Muscle layer of duodenum (tissue), 2 donors: Measurements from ENCODE around the gene FOXF2.
"Not testable (repeated sequence)": the region's sequence is repeated elsewhere in the genome, so short reads cannot be mapped to it uniquely, and the experiment has no call there.

ENCODE experiments used
- H3K27ac ChIP-seq: one replicate; pipeline ENCODE4 v1.7.0; 2013; ENCODE audit warnings: mild to moderate bottlenecking, low read length
- H3K27me3 ChIP-seq: one replicate; pipeline ENCODE4 v1.7.0; 2013; ENCODE audit warnings: low read depth, mild to moderate bottlenecking, control low read depth, low read length
- H3K36me3 ChIP-seq, 2 donors: one replicate each; pipeline ENCODE4 v1.7.0; 2013; ENCODE audit warnings: low read length in 2 of 2, control low read depth in 1 of 2, mild to moderate bottlenecking in 1 of 2; ENCODE audit not compliant: insufficient read depth in 2 of 2, control insufficient read depth in 1 of 2
- H3K4me1 ChIP-seq, 2 donors: one replicate each; pipeline ENCODE4 v1.7.0; 2013; ENCODE audit warnings: low read length in 2 of 2, mild to moderate bottlenecking in 2 of 2, control low read depth in 1 of 2, moderate library complexity in 1 of 2; ENCODE audit not compliant: insufficient read depth in 2 of 2, control insufficient read depth in 1 of 2
- H3K4me3 ChIP-seq, 2 donors: one replicate each; pipeline ENCODE4 v1.7.0; 2013; ENCODE audit warnings: low read length in 2 of 2, low read depth in 1 of 2, mild to moderate bottlenecking in 1 of 2
- H3K9me3 ChIP-seq, 2 donors: one replicate each; pipeline ENCODE4 v1.7.0; 2013; ENCODE audit warnings: low read length in 2 of 2, control low read depth in 1 of 2, mild to moderate bottlenecking in 1 of 2; ENCODE audit not compliant: control insufficient read depth in 1 of 2
- donor health status: healthy.

Gene FOXF2

DNA sequence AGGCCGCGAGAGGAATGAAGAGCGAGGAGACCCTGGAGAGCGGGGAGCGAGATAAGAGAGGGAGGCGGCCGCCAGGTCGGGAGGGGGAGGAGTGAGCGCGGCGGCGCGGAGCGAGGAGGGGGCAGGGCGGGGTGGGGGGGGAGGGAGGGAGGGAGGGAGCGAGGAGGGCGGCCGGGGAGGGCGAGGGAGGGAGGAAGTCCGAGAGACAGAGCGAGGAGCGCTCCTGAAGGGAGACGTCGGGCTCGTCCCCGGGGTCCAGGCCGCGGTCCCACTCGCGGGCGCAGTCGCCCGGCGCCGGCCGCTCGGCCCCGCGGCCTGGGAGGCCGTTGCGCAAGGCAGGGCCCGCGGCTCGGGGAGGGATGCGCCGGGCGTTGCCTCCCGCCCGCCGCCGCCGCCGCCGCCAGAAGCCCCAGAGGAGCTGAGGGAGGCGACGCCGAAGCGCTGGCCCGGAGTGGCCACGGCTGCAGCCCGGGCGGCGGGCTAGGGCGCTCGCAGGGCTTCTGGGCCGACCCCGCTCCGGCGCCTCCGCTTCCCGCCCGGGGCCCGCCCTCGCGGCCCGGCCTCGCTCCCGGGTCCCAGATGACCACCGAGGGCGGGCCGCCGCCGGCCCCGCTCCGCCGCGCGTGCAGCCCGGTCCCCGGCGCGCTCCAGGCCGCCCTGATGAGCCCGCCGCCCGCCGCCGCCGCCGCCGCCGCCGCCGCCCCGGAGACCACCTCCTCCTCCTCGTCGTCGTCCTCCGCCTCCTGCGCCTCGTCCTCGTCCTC is at the start of gene FOXF2:
Gene FOXF2, plus strand, starts transcription at position 208 of the 764 bp plus-strand sequence. Its CDS starts 372 bp downstream, at position 580.
- Histone ChIP-seq H3K27ac (peak within 1 kb of the TSS; percentile 1), H3K36me3 (no peaks in the 10 kb centered on the region), H3K4me3 (peak within 1 kb of the TSS; percentile 33 to 66), H3K4me1 (peaks cover 0 to 35% of the 10 kb centered on the region in 2 donors), H3K9me3 (no peaks in the 10 kb centered on the region), H3K27me3 (peaks cover 52% of the 10 kb centered on the region)

DNA sequence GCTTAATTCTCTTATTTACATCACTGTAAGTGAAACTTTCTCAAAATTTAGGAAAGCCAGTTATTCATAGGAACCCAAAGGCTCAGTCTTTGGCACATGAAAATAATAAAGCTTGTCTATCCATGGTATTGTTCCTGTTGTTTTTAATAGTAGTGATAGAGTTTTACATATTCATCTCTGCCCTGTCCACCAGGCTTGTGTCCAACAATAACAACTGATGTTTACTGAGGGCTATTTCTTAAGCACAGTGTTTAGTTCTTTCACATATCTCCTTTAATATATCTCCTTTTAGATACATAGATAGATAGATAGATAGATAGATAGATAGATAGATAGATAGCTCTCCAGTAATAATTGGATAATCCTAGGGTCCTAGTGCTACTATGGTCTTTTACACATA is 43.3 kb upstream of the FOXF2 start:
- no peaks in the 10 kb centered on the region for H3K36me3 ChIP-seq
- H3K27ac ChIP-seq: no peak overlapping the region
- H3K4me3 ChIP-seq: no peak overlapping the region
- no peaks in the 10 kb centered on the region for H3K27me3 ChIP-seq
- H3K4me1 ChIP-seq: no peaks in the 10 kb centered on the region
- H3K9me3 ChIP-seq: peaks cover under 1 to 9% of the 10 kb centered on the region in 2 donors

DNA sequence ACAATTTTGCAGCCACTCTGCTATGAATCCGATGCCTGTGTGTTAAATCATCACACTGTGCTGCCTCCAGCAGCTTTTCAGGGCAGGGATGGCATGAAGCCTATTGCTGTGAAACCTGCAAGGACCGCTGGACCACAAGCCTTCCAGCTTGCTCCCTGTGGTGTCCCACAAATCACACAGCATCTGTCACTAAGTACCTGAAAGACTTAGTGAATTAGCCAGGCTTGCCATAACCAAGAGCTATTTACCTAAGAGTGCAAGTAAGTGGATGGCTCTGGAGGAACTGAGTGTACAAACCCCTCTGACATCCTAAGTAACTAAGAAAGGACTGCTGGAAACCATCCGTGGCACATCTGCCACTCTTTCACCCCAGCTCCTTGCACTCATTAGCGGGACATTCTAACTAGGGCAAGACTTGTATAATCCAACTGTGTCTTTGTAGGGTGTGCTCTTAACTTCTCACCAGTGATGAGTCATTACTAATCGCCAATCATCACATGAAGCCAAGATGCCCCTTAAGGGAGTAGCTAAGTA is 42.8 kb upstream of the FOXF2 start:
- Histone ChIP-seq H3K9me3 (peaks cover 6 to 13% of the 10 kb centered on the region in 2 donors), H3K4me1 (no peaks in the 10 kb centered on the region), H3K27ac (no peak overlapping the region), H3K27me3 (no peaks in the 10 kb centered on the region), H3K4me3 (no peak overlapping the region), H3K36me3 (no peaks in the 10 kb centered on the region)

DNA sequence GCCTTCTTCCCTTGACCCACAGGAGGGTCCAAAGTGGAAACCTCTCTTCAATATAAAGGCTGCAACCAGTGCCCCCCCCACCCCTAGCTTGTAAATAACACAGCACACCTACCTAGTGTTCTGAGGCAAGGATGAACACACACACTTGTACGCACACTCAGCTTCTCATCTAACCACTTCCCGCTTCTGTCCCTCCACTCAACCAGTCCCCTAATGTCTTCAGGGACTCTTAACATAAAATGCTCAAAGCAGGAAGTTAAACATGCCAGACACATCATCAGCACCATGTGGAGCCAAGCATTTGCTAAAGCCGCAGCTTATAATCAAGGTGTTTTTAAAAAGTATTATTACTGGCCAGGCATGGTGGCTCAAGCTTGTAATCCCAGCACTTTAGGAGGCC is 42.2 kb upstream of the FOXF2 start:
- H3K27ac ChIP-seq: no peak overlapping the region
- no peaks in the 10 kb centered on the region for H3K27me3 ChIP-seq
- no peak overlapping the region for H3K4me3 ChIP-seq
- peaks cover 8 to 19% of the 10 kb centered on the region in 2 donors for H3K9me3 ChIP-seq
- no peaks in the 10 kb centered on the region for H3K36me3 ChIP-seq
- no peaks in the 10 kb centered on the region for H3K4me1 ChIP-seq

DNA sequence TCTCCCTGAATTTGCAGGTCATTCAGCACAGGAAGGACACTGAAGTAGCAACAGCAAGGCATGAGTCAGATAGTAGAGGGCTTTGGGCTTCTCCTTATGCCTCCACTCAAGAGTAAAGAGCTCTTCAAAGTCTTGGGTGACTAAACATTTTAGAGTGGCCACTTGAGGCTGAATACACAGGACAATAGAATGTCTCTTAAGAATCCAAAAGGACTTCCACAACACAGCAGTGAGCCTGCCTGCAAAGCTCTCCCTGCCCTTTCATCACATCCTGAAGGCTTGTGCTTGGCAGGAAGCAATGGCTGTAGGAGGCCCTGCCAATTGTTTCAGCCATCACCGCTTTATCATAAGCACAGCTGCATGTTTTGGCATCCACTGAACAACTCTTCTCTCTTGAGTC is 40.7 kb upstream of the FOXF2 start:
- Histone ChIP-seq H3K4me1 (no peaks in the 10 kb centered on the region), H3K36me3 (no peaks in the 10 kb centered on the region), H3K27me3 (no peaks in the 10 kb centered on the region), H3K27ac (no peak overlapping the region), H3K9me3 (peaks cover 8 to 23% of the 10 kb centered on the region in 2 donors), H3K4me3 (no peak overlapping the region)

DNA sequence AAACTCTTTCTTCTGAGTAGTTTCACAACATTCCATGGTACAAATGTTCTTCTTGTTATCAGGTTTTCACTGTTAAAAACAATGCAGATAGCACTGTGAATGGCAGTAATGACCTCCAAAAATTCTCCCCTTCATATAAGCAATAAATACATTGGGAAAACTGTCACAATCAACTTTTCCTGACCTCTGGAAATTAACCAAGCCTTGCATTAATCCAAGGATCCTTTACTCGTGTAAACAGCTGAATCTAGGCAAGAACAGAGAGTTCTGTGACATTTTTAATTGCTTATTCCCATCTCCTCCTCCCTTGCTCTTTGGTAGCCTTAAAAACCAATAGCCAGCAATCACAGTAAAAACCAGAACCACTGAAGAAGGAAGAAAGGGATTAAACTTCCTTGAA is 39.7 kb upstream of the FOXF2 start:
- H3K4me3 ChIP-seq: no peak overlapping the region
- no peaks in the 10 kb centered on the region for H3K4me1 ChIP-seq
- H3K36me3 ChIP-seq: no peaks in the 10 kb centered on the region
- H3K9me3 ChIP-seq: peaks cover 8 to 15% of the 10 kb centered on the region in 2 donors
- H3K27ac ChIP-seq: no peak overlapping the region
- H3K27me3 ChIP-seq: no peaks in the 10 kb centered on the region

DNA sequence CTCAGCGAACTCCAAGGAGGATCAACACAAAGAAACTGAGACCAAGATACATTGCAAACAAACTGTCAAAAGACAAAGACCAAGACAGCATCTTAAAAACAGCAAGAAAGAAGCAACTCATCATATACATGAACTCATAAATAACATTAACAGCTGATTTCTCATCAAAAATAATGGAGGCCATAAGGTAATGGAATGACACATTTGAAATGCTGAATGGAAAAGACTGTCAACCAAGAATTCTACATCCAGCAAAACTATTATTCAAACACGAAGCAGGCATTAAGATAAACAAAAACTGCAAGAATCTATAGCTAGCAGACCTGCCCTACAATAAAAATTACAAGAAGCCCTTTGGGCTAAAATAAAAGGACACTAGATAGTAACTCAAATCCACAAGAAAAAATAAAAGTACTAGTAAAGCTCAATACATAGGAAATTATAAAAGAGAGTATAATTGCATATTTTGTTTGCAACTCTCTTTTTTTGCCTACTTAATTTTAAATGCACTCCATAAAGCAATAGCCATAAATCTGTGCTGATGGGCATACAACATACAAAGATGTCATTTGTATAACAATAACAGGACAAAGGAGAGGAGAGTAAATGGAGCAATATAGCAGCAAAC is 37.9 kb upstream of the FOXF2 start:
- Histone ChIP-seq H3K9me3 (peaks cover 8 to 15% of the 10 kb centered on the region in 2 donors), H3K36me3 (no peaks in the 10 kb centered on the region), H3K27ac (no peak overlapping the region), H3K4me1 (no peaks in the 10 kb centered on the region), H3K27me3 (no peaks in the 10 kb centered on the region), H3K4me3 (no peak overlapping the region)

DNA sequence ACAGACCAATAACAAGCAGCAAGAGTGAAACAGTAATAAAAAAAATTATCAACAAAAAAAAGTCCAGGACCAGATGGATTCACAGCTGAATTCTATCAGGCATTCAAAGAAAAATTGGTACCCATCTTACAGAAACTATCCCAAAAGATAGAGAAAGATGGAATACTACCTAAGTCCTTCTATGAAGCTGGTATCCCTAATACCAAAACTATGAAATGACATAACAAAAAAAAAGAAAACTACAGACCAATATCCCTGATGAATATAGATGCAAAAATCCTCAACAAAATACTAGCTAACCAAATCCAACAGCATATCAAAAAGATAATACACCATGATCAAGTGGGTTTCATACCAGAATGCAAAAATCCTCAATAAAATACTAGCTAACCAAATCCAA is 34.3 kb upstream of the FOXF2 start:
- H3K4me1 ChIP-seq, H3K36me3 ChIP-seq, H3K27ac ChIP-seq, H3K4me3 ChIP-seq, H3K27me3 ChIP-seq: not testable (repeated sequence)
- peaks cover 8 to 15% of the 10 kb centered on the region in 2 donors for H3K9me3 ChIP-seq

DNA sequence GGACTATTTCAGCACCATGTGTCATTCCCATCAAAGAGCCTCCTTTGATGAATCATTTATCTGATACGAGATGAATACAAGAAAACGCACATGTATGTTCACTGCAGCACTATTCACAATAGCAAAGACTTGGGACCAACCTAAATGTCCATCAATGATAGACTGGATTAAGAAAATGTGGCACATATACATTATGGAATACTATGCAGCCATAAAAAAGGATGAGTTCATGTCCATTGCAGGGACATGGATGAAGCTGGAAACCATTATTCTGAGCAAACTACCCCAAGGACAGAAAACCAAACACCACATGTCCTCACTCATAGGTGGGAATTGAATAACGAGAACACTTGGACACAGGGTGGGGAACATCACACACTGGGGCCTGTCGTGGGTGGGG is 27.7 kb upstream of the FOXF2 start:
- not testable (repeated sequence) for H3K4me1 ChIP-seq, H3K36me3 ChIP-seq, H3K9me3 ChIP-seq, H3K27ac ChIP-seq, H3K4me3 ChIP-seq, H3K27me3 ChIP-seq

DNA sequence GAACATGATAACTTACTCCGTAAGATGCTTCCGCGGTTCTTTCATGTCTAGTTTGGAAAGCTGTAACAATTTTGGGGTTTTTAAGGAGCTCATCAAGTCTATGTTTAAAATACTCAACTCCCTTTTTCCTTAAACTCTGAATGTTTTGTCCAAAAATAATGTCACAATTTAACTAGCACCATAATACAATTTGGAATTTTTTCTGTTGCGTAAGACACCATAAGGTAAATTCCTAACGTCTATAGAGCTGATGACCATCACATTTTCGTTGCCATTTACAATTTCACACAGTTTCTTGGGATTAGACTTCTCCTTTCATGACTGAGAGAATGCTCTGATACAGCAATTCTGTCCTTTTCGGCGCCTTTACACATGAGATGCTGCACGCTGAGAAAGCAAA is 26.7 kb upstream of the FOXF2 start:
- Histone ChIP-seq H3K36me3 (no peaks in the 10 kb centered on the region), H3K4me3 (no peak overlapping the region), H3K27me3 (no peaks in the 10 kb centered on the region), H3K4me1 (no peaks in the 10 kb centered on the region), H3K27ac (no peak overlapping the region), H3K9me3 (peaks cover 0 to 2% of the 10 kb centered on the region in 2 donors)

DNA sequence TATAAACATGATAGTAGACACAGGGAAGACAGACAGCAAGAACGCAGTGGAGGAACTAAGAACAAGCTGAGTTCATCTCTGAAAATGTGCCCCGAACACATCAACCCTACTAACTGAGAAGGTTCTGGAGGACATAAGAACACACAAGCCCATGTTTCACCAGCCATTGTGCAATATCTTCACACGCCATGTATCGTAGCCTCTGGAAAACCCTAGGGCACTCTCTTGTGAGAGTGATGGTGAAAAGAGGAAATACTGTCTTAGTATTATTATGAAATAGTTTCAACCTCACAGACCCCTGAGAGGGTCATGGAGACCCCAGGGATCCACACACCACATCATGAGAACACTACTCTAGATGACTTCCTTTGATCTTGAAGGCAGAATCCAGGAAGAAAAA is 26.1 kb upstream of the FOXF2 start:
- Histone ChIP-seq H3K27ac (no peak overlapping the region), H3K9me3 (peaks cover 0 to 2% of the 10 kb centered on the region in 2 donors), H3K27me3 (no peaks in the 10 kb centered on the region), H3K4me1 (no peaks in the 10 kb centered on the region), H3K36me3 (no peaks in the 10 kb centered on the region), H3K4me3 (no peak overlapping the region)
